HCT116 (cell line): ENCODE data around the gene KCNIP3. TPM values are rescaled to one million over a fixed set of nuclear protein-coding genes. Genes with fewer than 3 reads are reported as not detected.

ENCODE experiments used
- ATAC-seq: fragments of 200-7000 bp; cut with Tn5 transposase; 2 replicates; pipeline ENCODE4 v1.9.1; 2020; ENCODE audit warnings: mild to moderate bottlenecking, moderate library complexity
- BruUV-seq: library from RNA; stranded (reverse); fragments of 400-500 nt; replicated peaks from 2 replicates; lab custom pipeline; 2021; lab: Mats Ljungman, UMichigan
- CTCF ChIA-PET: fragments of 300-600 bp; sonication (Branson Sonifier 250); formaldehyde crosslinking; loops from one replicate; lab custom pipeline; 2021; ENCODE audit warnings: antibody characterized with exemption; lab: Charles Lee
- POLR2A ChIA-PET: fragments of 300-600, 350-600 bp; sonication (Branson Sonifier 250); formaldehyde crosslinking; loops from one replicate; lab custom pipeline; 2021; ENCODE audit warnings: antibody characterized with exemption; lab: Charles Lee
- RAD21 ChIA-PET, 2 experiments: fragments of 300-600 bp; sonication (Branson Sonifier 250); formaldehyde crosslinking; loops; one replicate each; lab custom pipeline; 2023; ENCODE audit warnings: low total read pairs in 2 of 2; ENCODE audit not compliant: uncharacterized antibody in 2 of 2, unreplicated experiment in 2 of 2, low non-redundant PET in 1 of 2; lab: Charles Lee
- DNase-seq: peaks from one replicate; pipeline ENCODE4 v3.0.0-alpha.2; 2010; ENCODE audit warnings: low read depth, low spot score
- H2AFZ ChIP-seq: fragments of 200-600 bp; shearing (Covaris generic), sonication (generic); 2 replicates; pipeline ENCODE4 v1.6.1; 2017; ENCODE audit warnings: low read depth, mixed run types, mixed read lengths, antibody characterized with exemption, low read length; ENCODE audit not compliant: poor library complexity, severe bottlenecking
- H3K27ac ChIP-seq: 2 replicates; pipeline ENCODE4 v1.5.1; 2012; ENCODE audit warnings: low read depth, low read length
- H3K27me3 ChIP-seq: fragments of 200-600 bp; sonication (generic); 2 replicates; pipeline ENCODE4 v1.6.1; 2016; ENCODE audit warnings: mixed run types, low read length, mixed read lengths; ENCODE audit not compliant: insufficient read depth
- H3K36me3 ChIP-seq, 2 experiments: fragments of 200-500 bp in 1 of 2; fragments of 200-600 bp in 1 of 2; sonication (Bioruptor generic) in 1 of 2; sonication (generic) in 1 of 2; 2 replicates each; pipeline versions ENCODE4 v1.5.1 to v1.6.1; 2014 to 2016; ENCODE audit warnings: low read length in 2 of 2, inconsistent platforms in 1 of 2, mixed read lengths in 1 of 2, mixed run types in 1 of 2; ENCODE audit not compliant: insufficient read depth in 2 of 2, control insufficient read depth in 1 of 2
- H3K4me1 ChIP-seq, 2 experiments: fragments of 200-600 bp in 1 of 2; sonication (generic) in 1 of 2; 2 replicates each; pipeline versions ENCODE4 v1.5.1 to v1.6.1; 2012 to 2017; ENCODE audit warnings: low read length in 2 of 2, inconsistent platforms in 1 of 2, mild to moderate bottlenecking in 1 of 2, mixed read lengths in 1 of 2, mixed run types in 1 of 2, moderate library complexity in 1 of 2; ENCODE audit not compliant: insufficient read depth in 2 of 2, control insufficient read depth in 1 of 2
- H3K4me2 ChIP-seq: fragments of 200-600 bp; sonication (generic); 2 replicates; pipeline ENCODE4 v1.6.1; 2017; ENCODE audit warnings: mixed run types, low read length, mixed read lengths
- H3K4me3 ChIP-seq, 2 experiments: fragments of 200-600 bp in 1 of 2; sonication (generic) in 1 of 2; replicated peaks in 1 of 2; 2 replicates each; pipeline ENCODE4 v1.5.1; 2011 to 2016; ENCODE audit warnings: low read length in 2 of 2, control low read depth in 1 of 2, low read depth in 1 of 2, mild to moderate bottlenecking in 1 of 2, mixed read lengths in 1 of 2, mixed run types in 1 of 2
- H3K79me2 ChIP-seq: fragments of 200-600 bp; sonication (generic); 2 replicates; pipeline ENCODE4 v1.6.1; 2017; ENCODE audit warnings: mild to moderate bottlenecking, mixed run types, low read length, moderate library complexity, mixed read lengths; ENCODE audit not compliant: insufficient read depth
- H3K9ac ChIP-seq: fragments of 200-600 bp; sonication (generic); 2 replicates; pipeline ENCODE4 v1.6.1; 2016; ENCODE audit warnings: low read length, mixed read lengths
- H3K9me2 ChIP-seq: fragments of 200-600 bp; sonication (generic), shearing (Covaris generic); 2 replicates; pipeline ENCODE4 v1.6.1; 2017; ENCODE audit warnings: mixed run types, mild to moderate bottlenecking, moderate library complexity; ENCODE audit not compliant: insufficient read depth
- H3K9me3 ChIP-seq, 2 experiments: fragments of 200-500 bp in 1 of 2; fragments of 200-600 bp in 1 of 2; sonication (Bioruptor generic) in 1 of 2; sonication (generic) in 1 of 2; 2 replicates each; pipeline ENCODE4 v1.6.1; 2014 to 2017; ENCODE audit warnings: low read length in 2 of 2, mixed read lengths in 2 of 2, inconsistent platforms in 1 of 2, low read depth in 1 of 2, mild to moderate bottlenecking in 1 of 2, mixed run types in 1 of 2, moderate library complexity in 1 of 2; ENCODE audit not compliant: control insufficient read depth in 1 of 2, insufficient read depth in 1 of 2
- H4K20me1 ChIP-seq: fragments of 200-600 bp; sonication (generic), shearing (Covaris generic); 2 replicates; pipeline ENCODE4 v1.6.1; 2017; ENCODE audit warnings: mixed run types, mild to moderate bottlenecking, moderate library complexity; ENCODE audit not compliant: insufficient read depth
- CBX3 ChIP-seq: IDR thresholded peaks from 2 replicates; pipeline ENCODE4 v1.6.1; 2012; ENCODE audit warnings: low read depth
- RAD21 ChIP-seq: IDR thresholded peaks from 2 replicates; pipeline ENCODE4 v1.6.1; 2012; ENCODE audit warnings: low read depth, mild to moderate bottlenecking
- SIN3A ChIP-seq: IDR thresholded peaks from 2 replicates; pipeline ENCODE4 v1.6.1; 2012; ENCODE audit warnings: low read depth
- TCF7L2 ChIP-seq: IDR thresholded peaks from 2 replicates; pipeline ENCODE4 v1.7.0; 2011; ENCODE audit warnings: borderline replicate concordance, inconsistent platforms; ENCODE audit not compliant: insufficient read depth, insufficient read length; ENCODE audit errors: extremely low read depth
- YY1 ChIP-seq: IDR thresholded peaks from 2 replicates; pipeline ENCODE4 v1.6.1; 2011; ENCODE audit warnings: low read length, low read depth, moderate library complexity, mild to moderate bottlenecking; ENCODE audit not compliant: insufficient replicate concordance; ENCODE audit errors: extremely low read depth
- intact Hi-C: fragments of 100-400 bp; cut with micrococcal nuclease; formaldehyde crosslinking; loops from 2 replicates; pipeline ENCODE4 v1.10.0; 2022
- total RNA-seq: library from RNA; stranded (reverse); gene quantifications from one replicate; pipeline ENCODE4 v1.2.1, GENCODE V29; 2021; ENCODE audit not compliant: unreplicated experiment
- TF ChIP-seq, protein P1 (sequence below): IDR thresholded peaks from 2 replicates; pipeline ENCODE4 v1.6.1; 2012; ENCODE audit warnings: low read depth

The KCNIP3 gene
- total RNA-seq, 1 experiment from 2014 or later, result 3.1 TPM

DNA sequence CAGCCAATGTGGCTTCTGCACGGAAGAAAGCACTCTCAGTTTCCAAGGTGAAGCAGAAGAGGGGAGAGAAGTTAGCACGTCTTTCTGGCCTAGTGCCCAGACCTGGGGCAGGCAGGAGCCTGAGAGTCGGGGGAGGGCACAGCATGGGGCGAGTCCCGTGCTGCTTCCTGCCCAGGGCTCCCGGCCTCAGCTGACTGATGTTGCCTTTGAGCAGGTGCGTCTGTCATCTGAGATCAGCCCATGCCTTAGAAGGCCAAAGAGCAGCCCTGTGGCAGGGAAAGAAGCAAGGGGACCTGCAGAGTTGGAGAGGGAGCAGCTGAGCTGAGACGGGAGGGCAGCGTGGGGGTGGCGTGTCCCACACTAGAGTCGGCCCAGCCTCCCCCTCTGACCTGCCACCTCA lies 3.3 kb downstream of the KCNIP3 start:
- no peak overlapping the region for H3K4me3 ChIP-seq
- H3K9me2 ChIP-seq, result no peaks in the 10 kb centered on the region
- H3K79me2 ChIP-seq, result no peaks in the 10 kb centered on the region
- no peaks in the 10 kb centered on the region for H3K27me3 ChIP-seq
- DNase-seq, result no peak
- no TSS peak for BruUV-seq
- intact Hi-C loops, result no loop called here
- H3K36me3 ChIP-seq, result no peaks in the 10 kb centered on the region
- peaks cover 0 to 8% of the 10 kb centered on the region in 2 experiments; a peak in 1 of 4 replicates for H3K4me1 ChIP-seq
- H3K4me2 ChIP-seq, result no peak overlapping the region
- ChIA-PET POLR2A (no interaction called here), RAD21 (interaction anchor here in 1 of 2 experiments (1.1 kb wide), 1 partner anchor 69 kb away, joined by 3 read pairs; no protein-coding TSS in a partner anchor), CTCF (interaction anchor here (1.4 kb wide), 1 partner anchor 69 kb away, joined by 4 read pairs; no protein-coding TSS in a partner anchor)
- H2AFZ ChIP-seq, result no peak overlapping the region
- H3K9ac ChIP-seq, result no peak overlapping the region
- H4K20me1 ChIP-seq, result no peaks in the 10 kb centered on the region
- TF ChIP-seq RAD21 (no peak), CBX3 (no peak), SIN3A (no peak), YY1 (no peak), TCF7L2 (peak; percentile 45)
- TF ChIP-seq, protein P1, sequence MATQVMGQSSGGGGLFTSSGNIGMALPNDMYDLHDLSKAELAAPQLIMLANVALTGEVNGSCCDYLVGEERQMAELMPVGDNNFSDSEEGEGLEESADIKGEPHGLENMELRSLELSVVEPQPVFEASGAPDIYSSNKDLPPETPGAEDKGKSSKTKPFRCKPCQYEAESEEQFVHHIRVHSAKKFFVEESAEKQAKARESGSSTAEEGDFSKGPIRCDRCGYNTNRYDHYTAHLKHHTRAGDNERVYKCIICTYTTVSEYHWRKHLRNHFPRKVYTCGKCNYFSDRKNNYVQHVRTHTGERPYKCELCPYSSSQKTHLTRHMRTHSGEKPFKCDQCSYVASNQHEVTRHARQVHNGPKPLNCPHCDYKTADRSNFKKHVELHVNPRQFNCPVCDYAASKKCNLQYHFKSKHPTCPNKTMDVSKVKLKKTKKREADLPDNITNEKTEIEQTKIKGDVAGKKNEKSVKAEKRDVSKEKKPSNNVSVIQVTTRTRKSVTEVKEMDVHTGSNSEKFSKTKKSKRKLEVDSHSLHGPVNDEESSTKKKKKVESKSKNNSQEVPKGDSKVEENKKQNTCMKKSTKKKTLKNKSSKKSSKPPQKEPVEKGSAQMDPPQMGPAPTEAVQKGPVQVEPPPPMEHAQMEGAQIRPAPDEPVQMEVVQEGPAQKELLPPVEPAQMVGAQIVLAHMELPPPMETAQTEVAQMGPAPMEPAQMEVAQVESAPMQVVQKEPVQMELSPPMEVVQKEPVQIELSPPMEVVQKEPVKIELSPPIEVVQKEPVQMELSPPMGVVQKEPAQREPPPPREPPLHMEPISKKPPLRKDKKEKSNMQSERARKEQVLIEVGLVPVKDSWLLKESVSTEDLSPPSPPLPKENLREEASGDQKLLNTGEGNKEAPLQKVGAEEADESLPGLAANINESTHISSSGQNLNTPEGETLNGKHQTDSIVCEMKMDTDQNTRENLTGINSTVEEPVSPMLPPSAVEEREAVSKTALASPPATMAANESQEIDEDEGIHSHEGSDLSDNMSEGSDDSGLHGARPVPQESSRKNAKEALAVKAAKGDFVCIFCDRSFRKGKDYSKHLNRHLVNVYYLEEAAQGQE, result no peak
- ATAC-seq, result peak; percentile 31; the same call in 1 of the 2 replicates
- no peak overlapping the region; the same call in 1 of the 2 replicates for H3K27ac ChIP-seq
- no peaks in the 10 kb centered on the region for H3K9me3 ChIP-seq
